ENCODE results near the gene DGCR6L. TPM values are rescaled to one million over a fixed set of nuclear protein-coding genes. Genes with fewer than 3 reads are reported as not detected.
"Not testable (repeated sequence)": the region's sequence is repeated elsewhere in the genome, so short reads cannot be mapped to it uniquely, and the experiment has no call there.

DGCR6L gene
- total RNA-seq, 1 experiment from 2014 or later = 38.6 TPM

DNA sequence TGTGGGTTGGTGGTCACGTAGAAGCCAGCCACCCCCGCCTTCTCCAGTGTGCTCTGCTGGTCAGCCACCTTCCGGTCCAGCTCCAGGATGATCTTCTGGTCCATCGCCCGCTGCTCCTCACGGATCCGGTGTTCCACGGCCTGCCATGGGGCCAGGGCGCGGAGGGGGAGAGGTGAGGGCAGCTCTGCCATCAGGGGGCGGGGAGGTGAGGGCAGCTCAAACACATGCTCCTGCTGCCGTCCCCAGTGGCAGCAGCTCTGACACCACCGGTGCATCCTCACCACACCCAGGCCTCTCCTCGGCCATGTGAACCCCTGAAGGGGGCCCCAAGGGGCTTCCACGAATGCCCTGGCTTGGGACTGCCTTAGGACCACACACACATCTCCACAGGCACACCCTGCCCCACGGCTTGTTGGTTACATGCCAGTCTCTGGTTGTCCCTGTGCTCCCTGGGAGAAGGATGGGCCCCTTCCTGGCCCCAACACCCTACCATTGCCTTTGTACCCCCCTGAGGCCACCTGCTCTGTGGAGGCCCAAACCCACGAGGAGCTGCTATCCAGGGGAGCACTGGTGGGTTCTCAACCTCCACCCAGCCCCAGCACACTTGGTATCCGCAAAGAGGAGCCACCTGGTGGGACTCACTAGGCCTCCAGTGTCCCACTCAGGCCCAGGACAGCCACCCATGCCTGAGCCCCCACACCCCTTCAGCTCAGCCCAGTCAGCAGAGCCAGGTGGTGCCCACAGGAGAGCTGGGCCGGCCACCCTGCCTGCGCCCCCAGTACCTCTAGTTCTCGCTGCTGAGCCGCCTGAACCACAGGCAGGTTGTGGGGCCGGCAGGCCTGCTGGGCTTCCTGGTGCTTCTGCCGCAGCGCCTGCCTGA is 4.3 kb downstream of the DGCR6L start:
- Histone ChIP-seq H3K18ac (ENCODE audit: insufficient read length, low read depth, low read length) (no peak overlapping the region), H3K23me2 (ENCODE audit: insufficient read length, low read depth, low read length, poor library complexity, severe bottlenecking) (no peaks in the 10 kb centered on the region), H3K14ac (ENCODE audit: insufficient read depth, low read length) (no peak overlapping the region), H3K27ac (ENCODE audit: insufficient read length, low read depth, low read length) (no peak overlapping the region), H3K56ac (ENCODE audit: insufficient read length, low read depth, low read length) (no peak overlapping the region), H3K79me1 (ENCODE audit: insufficient read depth, low read depth, low read length, poor library complexity, severe bottlenecking) (no peaks in the 10 kb centered on the region), H3K23ac (ENCODE audit: insufficient read length, low read depth, low read length) (no peak overlapping the region), H3K4me2 (ENCODE audit: insufficient read depth, insufficient read length, low read length) (no peak overlapping the region), H3K4ac (ENCODE audit: low read depth, low read length) (no peak overlapping the region), H2AFZ (ENCODE audit: low read length) (no peak overlapping the region), H3K9ac (ENCODE audit: extremely low read depth, insufficient read length, low read length) (no peak overlapping the region), H2AK5ac (ENCODE audit: insufficient read length, low read length) (no peak overlapping the region), H2BK12ac (ENCODE audit: insufficient read length, low read depth, low read length) (no peak overlapping the region), H2BK15ac (ENCODE audit: low read depth, low read length) (no peak overlapping the region), H4K8ac (replicated peaks; ENCODE audit: insufficient read length, low read depth, low read length) (no peak overlapping the region), H2BK5ac (ENCODE audit: insufficient read length, low read length) (no peak overlapping the region), H3K27me3 (ENCODE audit: insufficient read depth, low read length) (no peaks in the 10 kb centered on the region), H4K20me1 (ENCODE audit: control insufficient read depth, insufficient read depth, insufficient read length) (no peaks in the 10 kb centered on the region), H3K4me1 (ENCODE audit: insufficient read depth, low read length) (peaks cover 4% of the 10 kb centered on the region), H3K9me3 (ENCODE audit: control insufficient read depth, low read depth, low read length) (no peaks in the 10 kb centered on the region), H2BK20ac (ENCODE audit: low read depth, low read length, poor library complexity, severe bottlenecking) (no peak overlapping the region), H2BK120ac (ENCODE audit: low read depth, low read length, poor library complexity, severe bottlenecking) (no peak overlapping the region), H4K5ac (ENCODE audit: insufficient read length, low read depth, low read length) (no peak overlapping the region), H3T11ph (ENCODE audit: low read length) (no peak overlapping the region), H3K79me2 (ENCODE audit: insufficient read depth, low read length) (peaks cover 3% of the 10 kb centered on the region; the same call in 1 of the 2 replicates), H4K91ac (ENCODE audit: insufficient read length, low read depth, low read length) (no peak overlapping the region)
- Mint-ChIP-seq H3K4me3 (no peak overlapping the region), H3K4me1 (peaks cover 14 to 15% of the 10 kb centered on the region in 2 experiments), H3K27ac (no peak overlapping the region), H3K36me3 (ENCODE audit: insufficient read depth in 1 of 3, low read depth in 3 of 3) (no peaks in the 10 kb centered on the region), H3K27me3 (ENCODE audit: low read depth) (no peaks in the 10 kb centered on the region), H3K9me3 (no peaks in the 10 kb centered on the region)
- DNase-seq = peak; percentile 20
- TF ChIP-seq CTCF (conservative IDR thresholded peaks at IDR 0.05) = no peak
- no CpG with 5 or more reads among the region's 25 CpGs for WGBS (ENCODE audit: extremely low coverage, insufficient read length, low lambda C conversion rate)

- not testable (repeated sequence) for H3K4ac ChIP-seq (ENCODE audit: low read depth, low read length); H4K91ac ChIP-seq (ENCODE audit: insufficient read length, low read depth, low read length); H2AFZ ChIP-seq (ENCODE audit: low read length); H3K27me3 ChIP-seq (ENCODE audit: insufficient read depth, low read length); H4K5ac ChIP-seq (ENCODE audit: insufficient read length, low read depth, low read length); H3K18ac ChIP-seq (ENCODE audit: insufficient read length, low read depth, low read length); H3K27ac Mint-ChIP-seq; H2BK12ac ChIP-seq (ENCODE audit: insufficient read length, low read depth, low read length); H3K79me2 ChIP-seq (ENCODE audit: insufficient read depth, low read length); H3K79me1 ChIP-seq (ENCODE audit: insufficient read depth, low read depth, low read length, poor library complexity, severe bottlenecking); H3K56ac ChIP-seq (ENCODE audit: insufficient read length, low read depth, low read length); H2AK5ac ChIP-seq (ENCODE audit: insufficient read length, low read length); H3K9ac ChIP-seq (ENCODE audit: extremely low read depth, insufficient read length, low read length); H3K36me3 Mint-ChIP-seq (ENCODE audit: insufficient read depth in 1 of 3, low read depth in 3 of 3); H3K23me2 ChIP-seq (ENCODE audit: insufficient read length, low read depth, low read length, poor library complexity, severe bottlenecking); H2BK5ac ChIP-seq (ENCODE audit: insufficient read length, low read length); H3K4me2 ChIP-seq (ENCODE audit: insufficient read depth, insufficient read length, low read length); H3K9me3 ChIP-seq (ENCODE audit: control insufficient read depth, low read depth, low read length); H4K8ac ChIP-seq (replicated peaks; ENCODE audit: insufficient read length, low read depth, low read length); H2BK120ac ChIP-seq (ENCODE audit: low read depth, low read length, poor library complexity, severe bottlenecking); H3K4me3 Mint-ChIP-seq; H4K20me1 ChIP-seq (ENCODE audit: control insufficient read depth, insufficient read depth, insufficient read length); H3K4me1 ChIP-seq (ENCODE audit: insufficient read depth, low read length); H3K23ac ChIP-seq (ENCODE audit: insufficient read length, low read depth, low read length); H2BK15ac ChIP-seq (ENCODE audit: low read depth, low read length); H3K9me3 Mint-ChIP-seq; H3K14ac ChIP-seq (ENCODE audit: insufficient read depth, low read length); H3T11ph ChIP-seq (ENCODE audit: low read length); H3K27ac ChIP-seq (ENCODE audit: insufficient read length, low read depth, low read length); H3K27me3 Mint-ChIP-seq (ENCODE audit: low read depth); H2BK20ac ChIP-seq (ENCODE audit: low read depth, low read length, poor library complexity, severe bottlenecking)
- WGBS (ENCODE audit: extremely low coverage, insufficient read length, low lambda C conversion rate) = no CpG with 5 or more reads among the region's 12 CpGs
- DNase-seq = peak; percentile 15
- H3K4me1 Mint-ChIP-seq = peaks cover 14% of the 10 kb centered on the region in 2 experiments
These were observed 5.0 kb downstream of the DGCR6L start for GRCh38 chr22:20314741-20315336.

Measured in H9 (cell line).